Stimulated activated CD8-positive, alpha-beta memory T cell treated with anti-CD3 and anti-CD28 coated beads, Interleukin-7, amount 100 ng/mL, for 24 hours (primary cell): ENCODE results near the gene TNFRSF8.

Source experiments
- DNase-seq: peaks from one replicate; pipeline ENCODE4 v3.0.0-alpha.2; 2020; ENCODE audit warnings: low read depth

Gene TNFRSF8

DNA sequence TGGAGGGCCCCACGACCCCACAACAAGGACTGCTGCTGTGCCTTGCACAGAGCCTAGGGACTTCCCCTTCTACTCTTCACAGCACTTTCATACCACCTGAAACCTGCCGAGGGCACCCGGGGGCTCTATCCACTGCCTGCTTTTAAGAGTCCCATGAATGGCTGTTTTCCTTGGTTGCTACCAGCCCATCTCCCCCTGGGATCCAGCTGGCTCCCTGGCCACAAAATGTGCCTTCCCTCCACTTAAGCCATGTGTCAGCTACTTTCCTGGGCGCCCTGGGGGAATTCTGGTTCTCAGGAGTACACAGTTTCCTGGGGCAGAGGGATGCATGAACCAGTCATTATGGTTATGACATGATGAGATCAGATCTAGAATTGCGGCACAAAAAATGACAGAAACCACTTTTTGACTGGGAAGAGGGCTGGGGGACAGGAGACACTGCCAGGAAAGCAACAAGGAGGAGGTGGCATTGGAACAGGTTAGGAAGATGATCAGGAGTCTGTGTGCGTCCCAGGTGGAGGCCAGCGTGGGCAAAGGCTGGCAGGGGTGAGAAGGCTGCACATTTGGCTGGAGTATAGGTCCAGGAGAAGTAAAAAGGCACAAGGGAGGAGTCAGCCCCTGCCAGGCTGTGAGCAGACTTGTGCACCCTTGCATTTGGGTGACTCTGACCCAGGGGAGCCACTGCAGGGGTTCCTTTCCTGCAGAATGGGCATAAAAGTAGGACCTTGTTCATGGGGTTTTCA lies 3.2 kb upstream of the TNFRSF8 start:
- no peak for DNase-seq

DNA sequence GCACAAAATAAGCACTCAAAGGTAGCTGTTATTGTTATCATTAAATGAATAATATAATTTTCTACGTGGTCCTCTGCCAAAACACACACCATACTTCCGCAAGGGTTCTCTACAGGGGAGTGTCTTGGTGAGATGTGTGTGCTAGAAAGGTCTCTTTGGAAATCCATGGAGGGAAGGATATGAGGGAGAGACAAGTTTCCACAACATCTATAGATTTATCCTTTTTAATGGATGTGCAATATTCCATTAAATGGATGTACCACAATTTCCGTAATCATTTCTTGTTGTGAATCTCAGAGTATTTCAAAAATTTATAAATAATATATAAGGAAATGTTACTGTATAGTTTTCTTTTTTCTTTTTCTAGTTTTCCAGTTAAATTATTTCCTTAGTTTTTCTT lies 2.6 kb upstream of the TNFRSF8 start:
- no peak for DNase-seq

DNA sequence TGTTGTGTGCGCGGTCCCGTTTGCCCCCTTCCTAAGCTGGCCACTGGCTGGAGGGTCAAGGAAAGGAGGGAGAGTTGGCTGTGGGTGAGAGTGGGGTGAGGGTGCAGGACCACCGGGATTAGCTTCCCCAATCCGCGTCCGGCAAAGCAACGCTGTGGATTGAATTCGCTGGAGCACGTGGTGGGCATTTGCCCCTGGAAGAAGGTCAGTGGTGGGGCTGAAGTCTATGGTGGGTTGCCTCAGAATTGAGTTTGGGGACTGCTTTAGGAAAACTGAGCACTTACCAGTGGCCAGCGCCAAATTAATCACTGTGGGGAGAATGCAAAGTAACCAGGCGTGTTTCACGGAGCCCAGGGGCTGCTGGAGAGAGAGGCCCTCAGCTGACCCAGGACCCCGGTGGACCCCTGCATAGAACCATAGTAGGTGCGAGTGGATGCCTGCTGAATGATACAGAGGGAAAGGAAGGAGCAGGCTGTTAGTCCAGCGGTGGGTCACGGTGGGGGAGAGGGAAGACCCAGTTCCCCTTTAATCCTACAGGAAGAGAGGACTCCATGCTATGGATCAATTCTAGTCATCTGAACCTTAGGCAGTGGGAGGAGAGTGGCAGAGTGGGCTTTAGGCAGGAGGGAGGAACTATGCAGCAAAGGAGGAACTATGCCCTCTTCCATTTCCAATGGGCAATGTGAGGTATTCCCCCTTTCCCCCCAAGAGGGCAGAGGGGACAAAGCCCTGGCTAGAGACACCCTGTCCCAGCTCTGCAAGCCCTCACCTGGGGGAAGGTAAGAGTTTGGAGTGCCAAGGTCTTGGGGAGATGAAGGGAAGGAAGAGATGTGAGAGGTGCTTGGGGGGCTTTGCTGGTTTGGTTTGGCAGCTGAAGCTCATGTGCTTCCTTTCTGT lies 1.2 kb downstream of the TNFRSF8 start:
- DNase-seq = no peak

DNA sequence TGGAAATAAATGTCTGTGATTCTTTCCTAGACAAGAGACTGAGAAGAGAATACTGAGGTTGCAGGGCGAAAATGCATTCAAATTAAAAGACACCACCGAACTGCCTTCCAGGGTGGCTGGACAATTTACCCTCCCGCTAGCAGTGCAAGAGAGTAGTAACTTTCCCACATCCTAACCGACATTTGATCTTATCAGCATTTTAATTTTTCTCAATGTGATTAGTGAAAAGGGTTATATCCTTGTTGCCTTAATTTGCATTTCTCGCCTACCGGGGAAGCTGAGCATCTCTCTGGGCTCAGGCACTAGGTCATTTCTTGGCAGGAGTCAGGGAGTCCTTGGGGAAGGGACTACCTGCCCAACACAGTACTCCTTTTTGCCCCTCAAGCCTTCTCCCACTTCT lies 2.8 kb downstream of the TNFRSF8 start:
- no peak for DNase-seq

DNA sequence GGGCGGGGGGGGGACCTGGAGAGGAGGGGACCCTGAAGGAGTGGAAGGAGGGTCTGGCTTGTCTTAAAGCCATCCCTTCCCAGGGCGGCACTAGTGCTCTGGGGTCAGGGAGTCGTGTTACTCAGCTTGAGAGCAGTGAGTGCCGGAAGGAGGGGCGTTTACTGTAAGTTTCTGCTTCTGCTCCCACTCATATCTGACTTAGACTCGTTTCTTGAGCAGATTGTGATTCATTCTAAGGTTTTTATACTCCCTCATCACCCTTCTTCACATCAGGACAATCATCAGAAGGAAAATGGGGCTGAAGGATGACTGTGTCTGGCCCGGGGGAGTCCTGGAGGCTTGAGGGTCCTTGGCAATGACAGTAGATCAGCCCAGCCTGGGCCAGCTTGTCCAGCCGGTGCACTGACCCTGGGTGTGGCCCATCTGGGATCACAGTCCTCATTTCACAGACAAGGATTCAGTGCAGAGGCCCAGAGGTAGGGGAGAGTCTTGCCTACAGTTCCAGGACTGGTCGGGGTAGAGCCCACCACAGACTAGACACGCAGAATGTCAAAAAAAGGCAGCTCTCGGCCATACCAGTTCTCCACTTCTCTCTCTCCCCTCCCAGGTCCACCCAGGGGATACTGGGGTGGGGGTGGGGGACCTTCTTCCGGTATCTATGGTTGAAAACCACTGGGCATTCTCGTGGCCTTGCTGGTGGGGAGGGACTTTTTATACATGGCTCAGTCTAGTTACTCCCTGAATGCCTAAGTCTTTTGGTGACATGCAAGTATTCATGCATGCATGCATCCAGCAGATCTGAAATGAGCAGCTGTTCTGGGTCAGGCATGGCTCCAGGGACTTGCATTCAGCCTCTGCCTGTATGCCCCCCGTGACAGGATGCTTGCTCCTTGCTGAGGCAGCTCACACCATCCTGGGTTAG lies 5.1 kb downstream of the TNFRSF8 start:
- DNase-seq = no peak

DNA sequence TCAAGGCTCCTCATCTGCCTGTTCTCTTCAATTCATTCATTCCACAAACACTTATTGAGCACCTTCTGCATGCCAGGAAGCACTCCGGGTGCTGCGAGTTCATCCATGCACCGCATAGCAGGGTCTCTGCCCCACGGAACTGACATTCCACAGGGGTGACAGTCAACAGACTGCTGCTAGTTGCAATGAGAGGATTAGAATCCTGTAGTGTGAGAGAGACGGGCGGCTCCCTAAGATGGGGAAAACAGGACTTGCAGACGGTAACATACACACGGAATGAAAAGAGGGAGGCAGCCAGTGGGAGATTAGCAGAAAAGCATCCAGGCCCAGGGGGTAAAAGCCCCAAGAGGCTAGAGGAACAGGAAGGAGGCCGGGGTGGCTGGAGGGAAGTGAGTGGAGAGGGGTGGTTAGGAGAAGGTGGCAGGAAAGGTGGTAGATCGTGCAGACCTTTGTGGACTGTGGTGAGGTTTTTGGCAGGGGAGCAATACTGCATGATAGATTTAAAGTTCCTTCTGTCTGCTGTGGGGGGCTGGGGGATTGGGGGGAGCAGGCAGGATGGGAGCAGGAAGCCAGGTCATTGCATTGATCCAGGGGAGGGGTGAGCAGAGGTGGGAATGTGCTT lies 6.6 kb downstream of the TNFRSF8 start:
- no peak for DNase-seq

DNA sequence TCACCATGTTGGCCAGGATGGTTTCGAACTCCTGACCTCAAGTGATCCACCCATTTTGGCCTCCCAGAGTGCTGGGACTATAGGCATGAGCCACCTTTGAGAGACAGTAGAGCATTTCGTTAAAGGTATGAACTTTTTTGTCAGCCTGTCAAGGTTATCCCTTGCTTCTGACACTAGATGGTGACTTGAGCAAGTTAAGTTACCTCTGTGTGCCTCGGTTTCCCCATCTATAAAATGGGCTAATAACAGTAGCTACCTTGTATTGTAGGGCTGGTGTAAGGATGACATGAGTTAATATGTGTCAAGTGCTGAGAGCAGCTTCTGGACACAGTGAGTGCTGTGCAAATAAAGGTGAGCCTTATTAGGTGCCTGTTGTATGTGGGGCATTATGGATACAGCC lies 8.8 kb downstream of the TNFRSF8 start:
- DNase-seq = no peak

DNA sequence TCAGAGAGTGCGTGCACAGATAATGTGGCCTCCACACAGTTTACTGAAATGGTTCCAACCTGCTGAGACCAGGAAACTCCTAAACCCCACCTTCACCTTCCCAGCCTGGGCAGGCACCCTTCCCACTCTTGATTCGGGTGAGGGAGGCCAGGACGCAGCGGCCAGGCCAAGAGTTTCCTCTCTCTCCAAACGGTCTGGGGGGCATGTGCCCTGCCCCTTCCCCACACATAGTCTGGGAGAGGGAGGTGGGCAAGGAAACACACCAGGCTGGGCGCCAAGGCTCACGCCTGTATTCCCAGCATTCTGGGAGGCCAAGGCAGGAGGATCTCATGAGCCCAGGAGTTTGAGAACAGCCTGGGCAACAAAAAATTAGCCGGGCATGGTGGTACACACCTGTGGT lies 9.6 kb downstream of the TNFRSF8 start:
- no peak for DNase-seq

DNA sequence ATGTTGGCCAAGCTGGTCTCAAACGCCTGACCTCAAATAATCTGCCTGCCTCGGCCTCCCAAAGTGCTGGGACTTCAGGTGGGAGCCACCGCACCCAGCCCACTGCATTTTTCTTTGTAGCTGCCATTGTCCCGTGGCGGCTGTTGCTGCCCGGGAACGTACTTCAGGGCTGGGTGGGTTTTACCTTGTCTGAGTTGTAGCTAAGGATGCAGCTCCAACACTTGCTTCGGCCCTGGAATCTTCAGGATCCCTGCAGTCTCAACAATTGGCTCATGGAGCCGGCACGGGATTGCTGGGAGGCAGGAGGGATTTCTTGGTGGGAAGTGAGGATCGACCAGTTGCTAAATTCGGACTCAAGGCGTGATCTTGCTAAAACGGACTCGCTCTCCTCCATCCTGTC lies 10.7 kb downstream of the TNFRSF8 start:
- DNase-seq = no peak

DNA sequence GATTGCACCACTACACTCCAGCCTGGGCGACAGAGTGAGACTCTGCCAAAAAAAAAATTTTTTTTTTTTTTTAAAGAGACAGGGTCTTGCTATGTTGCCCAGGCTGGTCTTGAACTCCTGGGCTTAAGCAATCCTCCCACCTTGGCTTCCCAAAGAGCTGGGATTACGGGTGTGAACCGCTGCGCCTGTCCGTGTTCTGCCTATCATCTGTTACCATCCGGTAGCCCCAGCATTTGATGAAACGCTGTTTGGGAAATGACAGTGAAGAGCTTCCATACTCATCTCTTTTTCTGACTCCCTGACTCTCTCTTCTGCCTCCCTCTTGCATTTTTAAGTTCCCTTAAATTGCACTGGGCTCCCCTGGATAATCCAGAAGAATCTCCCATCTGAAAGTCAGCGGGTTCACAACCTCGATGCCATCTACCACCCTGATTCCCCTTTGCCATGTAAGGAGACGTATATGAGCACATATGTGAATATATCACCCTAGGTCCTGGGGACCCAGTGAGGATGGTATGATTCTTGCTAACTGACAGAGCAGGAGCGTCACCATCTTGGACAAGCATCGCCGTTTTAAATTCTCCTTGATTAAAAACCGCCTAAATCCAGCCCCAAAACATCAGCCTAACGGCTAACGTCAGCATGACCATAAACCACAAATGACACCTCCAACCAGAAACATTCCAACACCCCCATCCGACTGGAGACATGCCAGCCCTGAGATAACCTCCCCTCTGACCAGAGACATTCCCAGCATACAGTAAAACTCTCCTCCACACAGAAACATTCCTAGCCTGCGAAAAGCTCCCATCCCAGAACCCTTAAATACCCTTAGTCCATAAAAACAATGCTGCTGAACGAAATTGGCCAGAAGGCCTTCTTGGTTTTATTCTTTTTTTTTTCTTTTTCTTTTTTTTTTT lies 12.4 kb downstream of the TNFRSF8 start:
- no peak for DNase-seq

DNA sequence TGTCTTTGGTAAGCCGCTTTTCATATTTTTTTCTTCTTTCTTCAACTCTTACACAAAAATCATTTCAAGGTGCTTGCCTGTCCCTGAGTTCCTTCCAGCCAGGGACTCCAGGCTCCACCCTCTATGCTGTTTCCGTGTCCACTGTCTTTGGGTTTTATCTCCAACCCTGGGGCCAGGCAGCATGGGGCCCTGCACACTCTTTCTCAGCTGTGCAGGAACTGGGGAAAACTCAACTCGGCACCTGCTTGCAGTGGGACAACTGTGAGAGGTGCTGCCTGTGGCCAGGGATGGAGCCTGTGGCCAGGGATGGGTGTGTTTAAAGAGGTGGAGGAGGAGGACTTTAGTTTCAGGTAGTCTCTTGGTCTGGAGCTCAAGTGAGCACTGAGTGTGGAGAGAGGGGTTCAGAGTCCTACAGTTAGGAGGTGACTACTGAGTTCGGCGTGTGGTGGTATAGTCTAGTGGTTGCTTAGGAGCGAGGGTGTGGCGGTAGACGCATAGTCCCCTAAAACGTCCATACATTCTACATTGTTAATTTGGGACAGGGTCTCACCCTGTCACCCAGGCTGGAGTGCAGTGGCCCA lies 13.4 kb downstream of the TNFRSF8 start:
- no peak for DNase-seq

DNA sequence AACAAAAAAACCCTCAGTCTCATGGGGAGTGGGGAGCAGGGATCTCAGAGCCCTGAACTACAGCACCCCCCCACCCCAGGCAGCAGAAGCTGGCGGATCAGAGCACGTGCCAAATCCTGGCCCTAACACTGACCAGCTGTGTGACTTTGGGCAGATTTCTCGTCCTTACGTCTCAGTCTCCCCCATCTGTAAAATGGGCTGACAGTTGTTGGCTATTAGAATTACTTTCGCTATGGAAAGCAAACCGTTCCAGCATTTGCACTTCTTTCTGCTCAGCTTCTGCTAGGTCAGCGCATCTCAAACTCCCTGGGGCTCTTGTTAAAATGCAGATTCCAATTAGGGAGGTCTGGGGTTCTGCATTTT lies 15.5 kb downstream of the TNFRSF8 start:
- no peak for DNase-seq

DNA sequence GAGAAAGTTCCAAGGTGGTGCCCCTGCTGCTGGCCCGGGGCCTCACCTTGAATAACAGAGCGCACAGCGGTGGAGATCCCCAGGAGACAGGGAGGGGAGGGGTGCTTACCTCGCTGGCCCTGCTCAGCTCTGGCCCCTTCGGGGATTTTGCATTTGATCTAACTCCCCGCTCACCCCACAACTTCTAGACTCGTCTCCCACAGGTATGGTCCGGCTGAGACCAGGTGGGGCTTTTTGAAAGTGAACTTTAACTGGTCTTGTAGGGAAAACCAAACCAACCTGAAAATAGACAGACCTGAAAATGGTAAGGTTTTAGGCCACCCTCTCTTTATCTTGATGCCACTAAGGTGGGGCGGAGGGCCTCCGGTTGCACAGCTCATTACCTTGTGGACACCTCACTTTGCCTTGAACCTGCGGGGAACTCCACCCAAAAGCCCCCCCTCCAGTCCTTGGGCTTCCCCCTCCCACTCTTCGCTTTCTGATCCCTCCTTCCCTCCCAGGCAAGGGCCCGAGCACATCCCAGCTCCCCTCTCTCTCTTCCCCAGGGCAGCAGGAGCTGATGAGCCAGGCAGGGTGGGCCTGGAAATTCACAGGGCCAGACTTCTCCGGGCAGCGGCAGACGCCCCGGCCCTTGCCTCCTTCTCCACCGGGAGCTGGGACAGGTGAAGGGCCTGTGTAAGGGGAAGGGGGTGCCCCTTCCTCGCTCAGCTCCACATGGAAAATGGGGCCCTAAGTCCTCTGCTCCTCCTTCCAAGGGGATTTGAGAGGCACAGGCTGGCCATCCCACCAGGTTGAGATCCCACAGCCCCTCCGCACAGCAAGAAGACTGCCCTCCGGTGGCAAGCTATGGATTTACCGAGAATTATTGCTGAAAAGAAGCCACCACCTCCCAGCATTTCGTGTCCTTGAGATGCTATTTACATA lies 16.1 kb downstream of the TNFRSF8 start:
- DNase-seq = no peak

DNA sequence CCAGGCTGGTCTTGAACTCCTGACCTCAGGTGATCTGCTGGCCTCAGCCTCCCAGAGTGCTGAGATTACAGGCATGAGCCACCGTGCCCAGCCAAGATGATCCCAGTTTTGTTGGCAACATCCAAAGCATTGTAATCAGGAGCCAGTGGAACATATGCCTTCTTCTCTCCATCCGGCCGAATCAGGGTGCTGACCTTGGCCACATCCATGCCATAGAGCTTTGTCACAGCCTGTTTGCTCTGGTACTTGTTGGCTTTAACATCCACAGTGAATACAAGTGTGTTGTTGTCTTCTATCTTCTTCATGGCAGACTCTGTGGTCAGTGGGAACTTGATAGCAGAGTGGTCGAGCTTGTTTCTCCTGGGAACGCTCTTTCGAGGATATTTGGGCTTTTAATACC lies 17.1 kb downstream of the TNFRSF8 start:
- DNase-seq = no peak

DNA sequence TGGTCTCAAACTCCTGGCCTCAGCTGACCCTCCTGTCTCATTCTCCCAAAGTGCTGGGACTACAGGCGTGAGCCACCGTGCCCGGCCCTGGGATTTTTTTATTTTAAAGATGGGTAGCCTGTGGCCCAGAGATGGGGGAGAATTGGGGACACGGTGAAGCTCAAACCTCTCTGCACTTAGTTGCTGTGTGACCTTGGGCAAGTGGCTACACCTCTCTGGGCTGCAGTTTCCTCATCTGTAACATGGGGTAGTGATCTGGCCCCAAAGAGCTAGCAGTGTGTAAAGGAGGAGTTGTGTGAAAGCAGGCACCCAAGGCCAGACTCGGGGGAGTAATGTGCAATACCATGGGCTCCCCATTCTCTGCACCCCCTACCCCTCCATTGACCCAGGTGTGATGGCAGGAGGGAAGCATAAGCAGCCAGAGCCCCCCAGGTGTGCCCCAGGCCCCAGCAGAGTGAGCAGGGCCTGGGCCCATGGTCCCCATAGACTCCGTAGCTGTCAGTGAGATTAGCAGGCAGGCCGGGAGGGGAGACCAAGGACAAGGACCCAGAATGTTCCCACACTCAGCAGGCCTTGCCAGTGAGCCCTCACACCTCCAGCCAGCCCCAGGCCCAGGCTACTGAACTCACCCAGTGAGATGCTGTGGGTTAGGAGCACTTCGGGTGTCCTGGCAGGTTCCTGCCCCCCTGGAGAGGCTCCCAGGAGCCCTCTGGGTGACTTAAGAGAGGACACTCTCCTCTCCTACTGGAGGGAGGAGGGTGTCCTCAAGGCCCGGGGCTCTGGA lies 17.9 kb downstream of the TNFRSF8 start:
- no peak for DNase-seq

DNA sequence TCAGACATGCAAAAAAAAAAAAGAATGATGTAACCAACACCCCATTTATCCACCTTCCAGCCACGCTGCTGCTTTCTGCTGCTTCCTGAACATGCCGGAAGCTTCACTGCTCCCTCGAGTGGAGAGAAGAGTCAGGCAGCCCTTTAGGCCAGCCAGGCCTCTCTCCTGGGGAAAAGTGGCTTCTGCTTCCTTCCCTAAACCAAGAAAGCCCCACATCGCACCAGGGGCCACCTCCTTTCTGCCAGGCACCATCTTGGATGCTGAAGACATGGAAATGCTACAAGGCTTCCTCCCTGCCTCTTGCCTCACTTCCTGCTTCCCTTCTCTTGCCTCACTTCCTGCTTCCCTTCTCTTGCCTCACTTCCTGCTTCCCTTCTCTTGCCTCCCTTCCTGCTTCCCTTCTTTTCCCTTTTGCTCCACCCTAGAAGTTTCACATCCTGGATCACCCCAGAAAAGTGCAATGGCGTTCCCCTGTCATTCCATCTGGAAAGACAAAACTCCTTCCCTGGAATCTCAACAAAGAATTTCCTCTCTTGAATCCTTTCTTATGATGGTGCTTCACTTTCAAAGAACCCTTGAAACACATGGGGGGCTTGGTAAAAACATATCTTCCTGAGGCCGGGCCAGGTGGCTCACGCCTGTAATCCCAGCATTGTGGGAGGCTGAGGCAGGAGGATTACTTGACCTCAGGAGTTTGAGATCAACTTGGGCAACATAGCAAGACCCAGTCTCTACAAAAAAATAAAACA lies 18.7 kb downstream of the TNFRSF8 start:
- no peak for DNase-seq

DNA sequence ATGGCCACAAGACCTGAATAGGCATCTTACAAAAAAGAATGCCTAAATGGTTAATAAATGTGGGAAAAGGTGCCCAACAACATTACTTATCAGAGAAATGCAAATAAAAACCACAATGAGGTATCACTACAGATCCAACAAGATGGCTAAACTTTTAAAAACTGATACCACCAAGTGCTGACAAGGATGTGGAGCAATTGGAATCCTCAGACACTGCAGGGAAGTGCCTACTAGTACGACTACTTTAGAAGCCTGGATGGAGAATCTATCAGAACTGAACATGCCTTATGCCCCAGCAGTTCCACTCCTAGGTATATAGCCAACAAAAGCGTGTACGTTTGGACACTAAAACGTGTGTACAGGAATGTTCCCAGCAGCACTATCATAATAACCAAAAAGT lies 19.9 kb downstream of the TNFRSF8 start:
- no peak for DNase-seq

DNA sequence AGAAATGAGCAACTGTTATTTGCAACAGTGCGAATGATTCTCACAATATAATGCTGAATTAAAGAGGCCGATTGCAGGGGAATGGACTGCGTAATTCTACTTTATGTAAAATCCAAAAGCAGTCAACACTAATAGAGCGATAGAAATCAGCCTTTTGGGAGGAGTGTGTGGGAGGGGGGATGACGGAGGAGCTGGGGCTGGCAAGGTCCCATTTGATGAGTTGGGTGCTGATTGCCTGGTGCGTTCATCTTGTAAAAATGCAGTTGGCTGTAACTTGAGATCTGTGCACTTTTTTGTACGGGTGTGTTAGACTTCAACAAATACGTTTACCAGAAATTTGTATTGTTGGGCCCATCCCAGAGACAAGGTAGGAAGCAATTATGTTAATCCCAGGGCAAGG lies 20.7 kb downstream of the TNFRSF8 start:
- DNase-seq = no peak
